ENCODE measurements around the gene FNDC5.

- TF ChIP-seq CTCF (IDR thresholded peaks at IDR 0.05; ENCODE audit: low read depth, low read length, missing input control) (no peak), REST (IDR thresholded peaks at IDR 0.05) (no peak), JUND (IDR thresholded peaks at IDR 0.05) (no peak), SP1 (IDR thresholded peaks at IDR 0.05) (no peak), ATF3 (IDR thresholded peaks at IDR 0.05) (no peak), YY1 (IDR thresholded peaks at IDR 0.05) (no peak)
These were observed 3.6 kb downstream of the FNDC5 start for GRCh38 chr1:32867151-32867550.
